GM18505 (cell line): ENCODE measurements around the gene RNU6-1.

Source experiments
- ATAC-seq: cut with Tn5 transposase; IDR thresholded peaks from one replicate; pipeline ENCODE4 v1.9.1; 2021; ENCODE audit not compliant: unreplicated experiment
- POLR2A ChIP-seq: IDR thresholded peaks from 4 replicates; pipeline ENCODE4 v1.6.1; 2011; ENCODE audit warnings: borderline replicate concordance; ENCODE audit not compliant: insufficient read depth, insufficient read length; ENCODE audit errors: extremely low read depth

RNU6-1 gene

GRCh38 chr15:67832897-67833709, 6.7 kb downstream of the RNU6-1 start:
- no peak for ATAC-seq
- TF ChIP-seq POLR2A: no peak

GRCh38 chr15:67832031-67832551, 7.8 kb downstream of the RNU6-1 start:
- TF ChIP-seq POLR2A: no peak
- ATAC-seq: no peak

- no peak for ATAC-seq
- no peak for TF ChIP-seq POLR2A
These were observed 8.5 kb downstream of the RNU6-1 start for GRCh38 chr15:67831363-67831762.

- ATAC-seq: no peak
- no peak for TF ChIP-seq POLR2A
These were observed 10.0 kb downstream of the RNU6-1 start for GRCh38 chr15:67829647-67830504.

GRCh38 chr15:67828969-67829646, 10.7 kb downstream of the RNU6-1 start:
- no peak for TF ChIP-seq POLR2A
- ATAC-seq: no peak

- TF ChIP-seq POLR2A: no peak
- no peak for ATAC-seq
These were observed 11.4 kb downstream of the RNU6-1 start for GRCh38 chr15:67828278-67828968.

GRCh38 chr15:67827562-67828277, 12.1 kb downstream of the RNU6-1 start:
- ATAC-seq: no peak
- no peak for TF ChIP-seq POLR2A

GRCh38 chr15:67826717-67827561, 12.9 kb downstream of the RNU6-1 start:
- no peak for ATAC-seq
- no peak for TF ChIP-seq POLR2A

- TF ChIP-seq POLR2A: no peak
These were observed 13.7 kb downstream of the RNU6-1 start for GRCh38 chr15:67825881-67826716.

GRCh38 chr15:67824976-67825880, 14.6 kb downstream of the RNU6-1 start, which contains the start of gene SKOR1:
SKOR1 (plus strand) TSS chr15:67825509; CDS start chr15:67825603, 94 bp downstream.
- no peak for TF ChIP-seq POLR2A
- ATAC-seq: no peak

More at GRCh38 chr15:67825881-67826716, 13.7 kb downstream of the RNU6-1 start:
- ATAC-seq: no peak
